Trophoblast cell (in vitro differentiated cells and primary cell): Measurements from ENCODE around the gene ERCC6L.

ENCODE experiments used
- DNase-seq, 2 donors: peaks; one replicate each; pipeline ENCODE4 v3.0.0-alpha.2; 2016
- H2AFZ ChIP-seq: 2 replicates; pipeline ENCODE4 v1.6.1; 2013; ENCODE audit warnings: low read length, moderate library complexity, mild to moderate bottlenecking; ENCODE audit not compliant: insufficient read depth, poor library complexity
- H2AK5ac ChIP-seq: 2 replicates; pipeline ENCODE4 v1.6.1; 2013; ENCODE audit warnings: mild to moderate bottlenecking, low read length
- H2BK120ac ChIP-seq: 2 replicates; pipeline ENCODE4 v1.6.1; 2013; ENCODE audit warnings: low read length, mild to moderate bottlenecking, moderate library complexity; ENCODE audit not compliant: insufficient read depth, poor library complexity
- H2BK12ac ChIP-seq: 2 replicates; pipeline ENCODE4 v1.6.1; 2013; ENCODE audit warnings: mild to moderate bottlenecking, low read length, moderate library complexity
- H2BK5ac ChIP-seq: 2 replicates; pipeline ENCODE4 v1.6.1; 2013; ENCODE audit warnings: low read length, low read depth, moderate library complexity, mild to moderate bottlenecking; ENCODE audit not compliant: poor library complexity
- H3K14ac ChIP-seq: 2 replicates; pipeline ENCODE4 v1.6.1; 2013; ENCODE audit warnings: mild to moderate bottlenecking, low read length
- H3K18ac ChIP-seq: 2 replicates; pipeline ENCODE4 v1.6.1; 2013; ENCODE audit warnings: mild to moderate bottlenecking, low read length
- H3K23ac ChIP-seq: 2 replicates; pipeline ENCODE4 v1.6.1; 2013; ENCODE audit warnings: low read length
- H3K27ac ChIP-seq: 2 replicates; pipeline ENCODE4 v1.5.1; 2013; ENCODE audit warnings: low read depth, mild to moderate bottlenecking, inconsistent platforms, low read length, moderate library complexity
- H3K27me3 ChIP-seq: 2 replicates; pipeline ENCODE4 v1.6.1; 2013; ENCODE audit warnings: inconsistent platforms, mild to moderate bottlenecking, low read length, moderate library complexity; ENCODE audit not compliant: insufficient read depth
- H3K36me3 ChIP-seq, 2 experiments: 1 replicate in 1 of 2; 2 replicates in 1 of 2; pipeline ENCODE4 v1.6.1; 2013; ENCODE audit warnings: low read length in 2 of 2, mild to moderate bottlenecking in 2 of 2, moderate library complexity in 1 of 2; ENCODE audit not compliant: insufficient read depth in 2 of 2, control insufficient read depth in 1 of 2
- H3K4ac ChIP-seq: 2 replicates; pipeline ENCODE4 v1.6.1; 2013; ENCODE audit warnings: low read depth, mild to moderate bottlenecking, low read length, moderate library complexity
- H3K4me1 ChIP-seq, 2 experiments: 1 replicate in 1 of 2; 2 replicates in 1 of 2; pipeline ENCODE4 v1.6.1; 2013; ENCODE audit warnings: low read length in 2 of 2, mild to moderate bottlenecking in 2 of 2, moderate library complexity in 1 of 2; ENCODE audit not compliant: insufficient read depth in 2 of 2, control insufficient read depth in 1 of 2
- H3K4me2 ChIP-seq: 2 replicates; pipeline ENCODE4 v1.6.1; 2013; ENCODE audit warnings: inconsistent platforms, mild to moderate bottlenecking, low read length, moderate library complexity
- H3K4me3 ChIP-seq: 2 replicates; pipeline ENCODE4 v1.5.1; 2013; ENCODE audit warnings: mild to moderate bottlenecking, low read depth, low read length, inconsistent platforms
- H3K79me1 ChIP-seq: one replicate; pipeline ENCODE4 v1.6.1; 2013; ENCODE audit warnings: low read length
- H3K79me2 ChIP-seq: 2 replicates; pipeline ENCODE4 v1.6.1; 2013; ENCODE audit warnings: low read length, mild to moderate bottlenecking; ENCODE audit not compliant: control insufficient read depth, insufficient read depth, poor library complexity
- H3K9ac ChIP-seq: 2 replicates; pipeline ENCODE4 v1.6.1; 2013; ENCODE audit warnings: mild to moderate bottlenecking, low read length
- H3K9me3 ChIP-seq: 2 replicates; pipeline ENCODE4 v1.6.1; 2013; ENCODE audit warnings: low read depth, mild to moderate bottlenecking, control low read depth, inconsistent platforms, low read length; ENCODE audit not compliant: insufficient read depth
- H4K12ac ChIP-seq: 2 replicates; pipeline ENCODE4 v1.6.1; 2013; ENCODE audit warnings: low read depth, mild to moderate bottlenecking, low read length, moderate library complexity
- H4K8ac ChIP-seq: 2 replicates; pipeline ENCODE4 v1.6.1; 2013; ENCODE audit warnings: low read depth, mild to moderate bottlenecking, low read length, moderate library complexity
- H4K91ac ChIP-seq: one replicate; pipeline ENCODE4 v1.6.1; 2013; ENCODE audit warnings: low read depth, mild to moderate bottlenecking, low read length, moderate library complexity
- WGBS: extraction: QIAGEN DNeasy Blood & Tissue Kit; methylation state at CpG from one replicate; pipeline ENCODE4 v1.1.7; 2013; ENCODE audit warnings: missing lambda C conversion rate; ENCODE audit not compliant: insufficient read length, insufficient coverage; ENCODE audit errors: extremely low coverage; 5-methylcytosine and 5-hydroxymethylcytosine counted together

ERCC6L gene

GRCh38 chrX:72276478-72276953 lies 37.7 kb upstream of the ERCC6L start:
- H3K9ac ChIP-seq: peak overlapping the region; percentile 99
- WGBS: no CpG with 5 or more reads among the region's 18 CpGs
- peak overlapping the region; percentile 84 for H3K4ac ChIP-seq

DNA sequence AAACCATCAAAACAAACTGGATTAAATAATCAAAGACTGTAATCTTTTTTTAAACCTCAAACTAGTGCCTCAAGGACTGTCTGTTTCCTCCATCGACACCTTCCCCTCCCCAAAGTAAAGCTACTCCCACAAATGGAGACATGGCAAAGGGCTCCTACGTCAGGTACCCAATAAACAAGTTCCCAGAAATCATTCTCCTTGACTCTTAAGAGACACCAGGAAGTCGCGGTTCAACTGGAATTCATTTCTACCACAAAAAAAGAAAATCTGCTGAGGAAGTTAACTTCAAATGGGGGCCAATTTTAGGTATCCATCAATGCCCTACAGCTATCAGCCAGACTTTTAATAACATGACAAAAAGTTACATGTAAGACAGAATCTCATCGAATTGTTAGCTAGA lies 35.7 kb upstream of the ERCC6L start:
- WGBS: no CpG with 5 or more reads among the region's 5 CpGs
- peaks cover 26 to 49% of the 10 kb centered on the region in 2 experiments for H3K36me3 ChIP-seq
- H3K79me2 ChIP-seq: peaks cover 3% of the 10 kb centered on the region
- H3K4me3 ChIP-seq: no peak overlapping the region
- H3K27ac ChIP-seq: no peak overlapping the region
- no peak overlapping the region for H4K12ac ChIP-seq
- H3K14ac ChIP-seq: no peak overlapping the region
- H3K79me1 ChIP-seq: peaks cover 4% of the 10 kb centered on the region
- H3K23ac ChIP-seq: no peak overlapping the region
- DNase-seq: no peak
- no peak overlapping the region for H3K4me2 ChIP-seq
- no peaks in the 10 kb centered on the region for H3K4me1 ChIP-seq
- H2AK5ac ChIP-seq: no peak overlapping the region
- no peaks in the 10 kb centered on the region for H3K27me3 ChIP-seq
- H2BK120ac ChIP-seq: no peak overlapping the region
- no peak overlapping the region for H3K4ac ChIP-seq
- no peak overlapping the region for H2BK5ac ChIP-seq
- H4K91ac ChIP-seq: no peak overlapping the region
- no peak overlapping the region for H2BK12ac ChIP-seq
- H3K18ac ChIP-seq: no peak overlapping the region
- no peak overlapping the region for H4K8ac ChIP-seq
- H3K9ac ChIP-seq: no peak overlapping the region
- no peak overlapping the region for H2AFZ ChIP-seq
- no peaks in the 10 kb centered on the region for H3K9me3 ChIP-seq

More at GRCh38 chrX:72276478-72276953, 37.7 kb upstream of the ERCC6L start:
- H3K79me1 ChIP-seq: peaks cover 4% of the 10 kb centered on the region
- peak overlapping the region; percentile 94 for H3K18ac ChIP-seq
- no peak for DNase-seq
- no peak overlapping the region for H2AK5ac ChIP-seq
- H3K14ac ChIP-seq: peak overlapping the region; percentile 93
- H3K4me1 ChIP-seq: no peaks in the 10 kb centered on the region
- peak overlapping the region; percentile 89 for H4K91ac ChIP-seq
- H2AFZ ChIP-seq: peak overlapping the region; percentile 67
- H3K27me3 ChIP-seq: no peaks in the 10 kb centered on the region
- peak overlapping the region; percentile 77 for H4K12ac ChIP-seq
- peaks cover 3% of the 10 kb centered on the region for H3K79me2 ChIP-seq
- H3K27ac ChIP-seq: peak overlapping the region; percentile 85
- peak overlapping the region; percentile 88 for H3K4me3 ChIP-seq
- peak overlapping the region; percentile 69 for H2BK120ac ChIP-seq
- H3K23ac ChIP-seq: no peak overlapping the region
- H3K4me2 ChIP-seq: peak overlapping the region; percentile 60
- H2BK5ac ChIP-seq: peak overlapping the region; percentile 89
- H2BK12ac ChIP-seq: no peak overlapping the region
- H4K8ac ChIP-seq: peak overlapping the region; percentile 93
- H3K36me3 ChIP-seq: peaks cover 13 to 35% of the 10 kb centered on the region in 2 experiments
- no peaks in the 10 kb centered on the region for H3K9me3 ChIP-seq

- Histone ChIP-seq H2AK5ac (no peak overlapping the region), H3K4ac (no peak overlapping the region), H4K12ac (no peak overlapping the region), H3K79me1 (peaks cover 4% of the 10 kb centered on the region), H3K4me2 (no peak overlapping the region), H3K18ac (no peak overlapping the region), H2BK5ac (no peak overlapping the region), H4K8ac (no peak overlapping the region), H3K9ac (no peak overlapping the region), H2BK120ac (no peak overlapping the region), H2AFZ (no peak overlapping the region), H3K9me3 (no peaks in the 10 kb centered on the region), H3K27ac (no peak overlapping the region), H3K27me3 (no peaks in the 10 kb centered on the region), H4K91ac (no peak overlapping the region), H3K36me3 (peaks cover 28 to 54% of the 10 kb centered on the region in 2 experiments), H3K79me2 (peaks cover 3% of the 10 kb centered on the region), H2BK12ac (no peak overlapping the region), H3K23ac (no peak overlapping the region), H3K4me3 (no peak overlapping the region), H3K14ac (no peak overlapping the region), H3K4me1 (no peaks in the 10 kb centered on the region)
- no CpG with 5 or more reads among the region's 6 CpGs for WGBS
- no peak for DNase-seq
Observed at GRCh38 chrX:72273718-72274117, 34.9 kb upstream of the ERCC6L start.

DNA sequence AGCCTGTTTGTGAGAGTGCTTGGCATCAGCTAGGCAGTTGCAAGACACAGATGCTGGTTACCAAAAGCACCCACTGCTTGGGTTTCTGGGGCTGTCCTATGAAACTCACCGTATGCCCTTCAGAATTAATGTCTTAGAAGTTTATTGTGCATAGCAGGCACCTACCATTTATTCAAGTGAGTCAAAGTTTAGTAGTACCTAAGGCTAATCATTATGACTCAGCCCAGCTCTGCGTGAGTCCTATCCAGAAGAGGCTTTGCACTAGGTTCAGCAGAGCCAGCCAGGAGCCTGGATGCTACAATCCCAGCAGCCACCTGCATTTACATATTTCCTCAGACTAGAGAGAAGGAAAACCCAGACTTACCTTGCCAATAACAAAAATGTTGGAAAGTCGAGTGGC lies 34.0 kb upstream of the ERCC6L start:
- no peak overlapping the region for H3K18ac ChIP-seq
- H3K79me2 ChIP-seq: peaks cover 3% of the 10 kb centered on the region
- no CpG with 5 or more reads among the region's 3 CpGs for WGBS
- H4K12ac ChIP-seq: no peak overlapping the region
- H3K9ac ChIP-seq: no peak overlapping the region
- H3K36me3 ChIP-seq: peaks cover 29 to 56% of the 10 kb centered on the region in 2 experiments
- H3K4ac ChIP-seq: no peak overlapping the region
- no peak overlapping the region for H3K4me3 ChIP-seq
- peaks cover 4% of the 10 kb centered on the region for H3K79me1 ChIP-seq
- H3K27me3 ChIP-seq: no peaks in the 10 kb centered on the region
- no peak overlapping the region for H3K4me2 ChIP-seq
- H3K14ac ChIP-seq: no peak overlapping the region
- DNase-seq: no peak
- H3K27ac ChIP-seq: no peak overlapping the region
- H2BK5ac ChIP-seq: no peak overlapping the region
- H2BK12ac ChIP-seq: no peak overlapping the region
- no peak overlapping the region for H2BK120ac ChIP-seq
- H4K91ac ChIP-seq: no peak overlapping the region
- no peak overlapping the region for H4K8ac ChIP-seq
- H3K4me1 ChIP-seq: no peaks in the 10 kb centered on the region
- H2AFZ ChIP-seq: no peak overlapping the region
- H3K9me3 ChIP-seq: no peaks in the 10 kb centered on the region
- no peak overlapping the region for H2AK5ac ChIP-seq
- no peak overlapping the region for H3K23ac ChIP-seq
